GM12892 (cell line): ENCODE results near the gene NRXN3.

Experiments
- POLR2A ChIP-seq: IDR thresholded peaks from 2 replicates; pipeline ENCODE4 v1.6.1; 2011; ENCODE audit warnings: low read depth, low read length, control low read depth
- POLR2AphosphoS5 ChIP-seq: IDR thresholded peaks from 2 replicates; pipeline ENCODE4 v1.6.1; 2011; ENCODE audit warnings: low read depth, low read length, control low read depth

DNA sequence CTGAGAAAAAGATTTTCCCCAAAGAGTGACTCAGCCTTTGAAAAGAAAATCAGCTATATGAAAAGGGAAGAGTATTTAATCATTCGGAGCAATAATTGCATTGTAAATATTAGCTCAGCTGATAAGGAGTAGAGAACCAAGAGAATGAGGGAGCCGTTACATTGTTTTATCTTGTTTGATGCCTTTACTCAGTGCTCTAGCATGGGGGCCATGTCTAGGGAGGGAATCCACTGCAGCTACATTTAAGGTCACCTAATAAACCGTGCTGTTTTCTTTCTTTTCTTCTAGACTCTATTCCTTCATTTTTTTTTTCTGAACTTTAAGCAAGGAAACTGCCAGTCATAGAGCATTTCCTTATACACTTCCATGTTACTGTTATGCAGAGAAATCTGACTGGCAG is 1594.2 kb downstream of the NRXN3 start:
- TF ChIP-seq POLR2A (no peak), POLR2AphosphoS5 (no peak)
